Measurements from ENCODE around the gene SV2B. TPM values are rescaled to one million over a fixed set of nuclear protein-coding genes. Genes with fewer than 3 reads are reported as not detected.

Gene SV2B
- total and polyA plus RNA-seq, 9 of the 15 experiments (the other 6 are each of a cell fraction or from before 2014, with no cell fraction given) = 0.01 to 0.25 (median 0.11) TPM

DNA sequence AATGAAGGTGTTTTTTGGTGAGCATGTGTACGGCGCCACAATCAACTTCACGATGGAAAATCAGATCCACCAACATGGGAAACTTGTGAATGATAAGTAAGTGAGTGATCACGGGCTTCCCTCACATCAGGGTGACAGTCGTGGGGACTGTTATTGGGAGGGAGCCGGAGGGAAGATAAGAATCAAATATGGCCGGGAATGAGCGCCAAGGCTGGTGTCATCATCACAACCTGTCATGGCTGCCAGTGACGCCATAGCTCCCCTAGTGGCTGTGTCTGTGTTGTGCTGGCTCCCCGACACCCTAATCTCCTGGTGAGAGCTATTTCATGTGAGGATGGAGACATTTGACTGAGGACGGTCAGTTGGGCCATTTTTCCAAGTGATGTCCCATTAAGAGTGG is 168.5 kb downstream of the SV2B start (continued):
- TF ChIP-seq MCM2 (IDR thresholded peaks at IDR 0.05; ENCODE audit: low read depth) = no peak
- no peak for TF ChIP-seq SIN3A (IDR thresholded peaks at IDR 0.05; ENCODE audit: borderline replicate concordance in 2 of 2, control insufficient read depth in 1 of 2, low read depth in 2 of 2, low read length in 2 of 2)
- peak; percentile 71 for TF ChIP-seq DPF2 (IDR thresholded peaks at IDR 0.05)
- TF ChIP-seq, protein P1, sequence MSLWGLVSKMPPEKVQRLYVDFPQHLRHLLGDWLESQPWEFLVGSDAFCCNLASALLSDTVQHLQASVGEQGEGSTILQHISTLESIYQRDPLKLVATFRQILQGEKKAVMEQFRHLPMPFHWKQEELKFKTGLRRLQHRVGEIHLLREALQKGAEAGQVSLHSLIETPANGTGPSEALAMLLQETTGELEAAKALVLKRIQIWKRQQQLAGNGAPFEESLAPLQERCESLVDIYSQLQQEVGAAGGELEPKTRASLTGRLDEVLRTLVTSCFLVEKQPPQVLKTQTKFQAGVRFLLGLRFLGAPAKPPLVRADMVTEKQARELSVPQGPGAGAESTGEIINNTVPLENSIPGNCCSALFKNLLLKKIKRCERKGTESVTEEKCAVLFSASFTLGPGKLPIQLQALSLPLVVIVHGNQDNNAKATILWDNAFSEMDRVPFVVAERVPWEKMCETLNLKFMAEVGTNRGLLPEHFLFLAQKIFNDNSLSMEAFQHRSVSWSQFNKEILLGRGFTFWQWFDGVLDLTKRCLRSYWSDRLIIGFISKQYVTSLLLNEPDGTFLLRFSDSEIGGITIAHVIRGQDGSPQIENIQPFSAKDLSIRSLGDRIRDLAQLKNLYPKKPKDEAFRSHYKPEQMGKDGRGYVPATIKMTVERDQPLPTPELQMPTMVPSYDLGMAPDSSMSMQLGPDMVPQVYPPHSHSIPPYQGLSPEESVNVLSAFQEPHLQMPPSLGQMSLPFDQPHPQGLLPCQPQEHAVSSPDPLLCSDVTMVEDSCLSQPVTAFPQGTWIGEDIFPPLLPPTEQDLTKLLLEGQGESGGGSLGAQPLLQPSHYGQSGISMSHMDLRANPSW (CRISPR knock-in tag; IDR thresholded peaks at IDR 0.05) = no peak
- TF ChIP-seq, protein P2, sequence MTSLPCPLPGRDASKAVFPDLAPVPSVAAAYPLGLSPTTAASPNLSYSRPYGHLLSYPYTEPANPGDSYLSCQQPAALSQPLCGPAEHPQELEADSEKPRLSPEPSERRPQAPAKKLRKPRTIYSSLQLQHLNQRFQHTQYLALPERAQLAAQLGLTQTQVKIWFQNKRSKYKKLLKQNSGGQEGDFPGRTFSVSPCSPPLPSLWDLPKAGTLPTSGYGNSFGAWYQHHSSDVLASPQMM (CRISPR knock-in tag; IDR thresholded peaks at IDR 0.05) = no peak
- TF ChIP-seq, protein P3, sequence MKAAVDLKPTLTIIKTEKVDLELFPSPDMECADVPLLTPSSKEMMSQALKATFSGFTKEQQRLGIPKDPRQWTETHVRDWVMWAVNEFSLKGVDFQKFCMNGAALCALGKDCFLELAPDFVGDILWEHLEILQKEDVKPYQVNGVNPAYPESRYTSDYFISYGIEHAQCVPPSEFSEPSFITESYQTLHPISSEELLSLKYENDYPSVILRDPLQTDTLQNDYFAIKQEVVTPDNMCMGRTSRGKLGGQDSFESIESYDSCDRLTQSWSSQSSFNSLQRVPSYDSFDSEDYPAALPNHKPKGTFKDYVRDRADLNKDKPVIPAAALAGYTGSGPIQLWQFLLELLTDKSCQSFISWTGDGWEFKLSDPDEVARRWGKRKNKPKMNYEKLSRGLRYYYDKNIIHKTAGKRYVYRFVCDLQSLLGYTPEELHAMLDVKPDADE (conservative IDR thresholded peaks at IDR 0.05; ENCODE audit: control insufficient read depth, low read depth, low read length) = no peak
- TF ChIP-seq PYGO2 (tag; IDR thresholded peaks at IDR 0.05) = no peak
- TF ChIP-seq, protein P4, sequence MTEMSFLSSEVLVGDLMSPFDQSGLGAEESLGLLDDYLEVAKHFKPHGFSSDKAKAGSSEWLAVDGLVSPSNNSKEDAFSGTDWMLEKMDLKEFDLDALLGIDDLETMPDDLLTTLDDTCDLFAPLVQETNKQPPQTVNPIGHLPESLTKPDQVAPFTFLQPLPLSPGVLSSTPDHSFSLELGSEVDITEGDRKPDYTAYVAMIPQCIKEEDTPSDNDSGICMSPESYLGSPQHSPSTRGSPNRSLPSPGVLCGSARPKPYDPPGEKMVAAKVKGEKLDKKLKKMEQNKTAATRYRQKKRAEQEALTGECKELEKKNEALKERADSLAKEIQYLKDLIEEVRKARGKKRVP (CRISPR knock-in tag; IDR thresholded peaks at IDR 0.05) = no peak
- TF ChIP-seq HDAC3 (IDR thresholded peaks at IDR 0.05; ENCODE audit: borderline replicate concordance, partially characterized antibody) = no peak
- no peak for TF ChIP-seq SMAD2 (IDR thresholded peaks at IDR 0.05; ENCODE audit: low read depth, low read length)
- TF ChIP-seq TCF3 (CRISPR knock-in tag; IDR thresholded peaks at IDR 0.05) = no peak
- no peak for TF ChIP-seq BRD9 (IDR thresholded peaks at IDR 0.05; ENCODE audit: low read depth, partially characterized antibody)
- peak; percentile 94 for TF ChIP-seq CREM (IDR thresholded peaks at IDR 0.05; ENCODE audit: low read depth)
- no peak for TF ChIP-seq EWSR1 (IDR thresholded peaks at IDR 0.05; ENCODE audit: borderline replicate concordance, low read depth, partially characterized antibody)
- TF ChIP-seq XRCC5 (IDR thresholded peaks at IDR 0.05; ENCODE audit: low read depth, low read length) = 0 out of 2 replicates have a peak, but pooled peaks have one; percentile 34
- TF ChIP-seq RBBP5 (IDR thresholded peaks at IDR 0.05; ENCODE audit: borderline replicate concordance, insufficient read depth, low read length, poor library complexity, severe bottlenecking) = no peak
- TF ChIP-seq CAMTA2 (CRISPR knock-in tag; conservative IDR thresholded peaks at IDR 0.05) = no peak
- TF ChIP-seq XRCC3 (IDR thresholded peaks at IDR 0.05) = no peak
- no peak for TF ChIP-seq POLR2H (tag; IDR thresholded peaks at IDR 0.05; ENCODE audit: low read depth)

Data from K562 (cell line).